Body of pancreas (tissue), 4 donors: ENCODE measurements around the gene PLCG2. TPM values are rescaled to one million over a fixed set of nuclear protein-coding genes. Genes with fewer than 3 reads are reported as not detected.

ENCODE experiments used
- ATAC-seq: fragments of 150-250 bp; one replicate; pipeline ENCODE4 v1.9.1; 2016
- DNase-seq, 4 donors: peaks; one replicate each; pipeline ENCODE4 v3.0.0-alpha.2; 2019
- H3K27ac ChIP-seq, 4 donors: fragments of 200-600 bp; sonication (generic); 1 replicate in 3 of 4; 2 replicates in 1 of 4; pipeline versions ENCODE4 v1.5.1 to v1.6.1; 2016 to 2019; ENCODE audit warnings: mild to moderate bottlenecking in 1 of 4, mixed read lengths in 1 of 4, moderate library complexity in 1 of 4
- H3K27me3 ChIP-seq, 2 donors: fragments of 200-600 bp; sonication (generic); one replicate each; pipeline ENCODE4 v1.6.0; 2016; ENCODE audit warnings: mild to moderate bottlenecking in 1 of 2
- H3K36me3 ChIP-seq, 2 donors: fragments of 200-600 bp; sonication (generic); replicated peaks in 1 of 2; 2 replicates each; pipeline ENCODE4 v1.5.1; 2016; ENCODE audit warnings: low read depth in 2 of 2; ENCODE audit not compliant: insufficient read depth in 1 of 2
- H3K4me1 ChIP-seq: fragments of 200-600 bp; sonication (generic); one replicate; pipeline ENCODE4 v1.6.0; 2016
- H3K4me3 ChIP-seq, 2 donors: fragments of 200-600 bp; sonication (generic); 1 replicate in 1 of 2; 2 replicates in 1 of 2; pipeline ENCODE4 v1.5.1; 2016 to 2019
- H3K9me3 ChIP-seq, 3 donors: fragments of 200-600 bp; sonication (generic); 1 replicate in 2 of 3; 2 replicates in 1 of 3; pipeline ENCODE4 v1.5.1; 2016
- POLR2A ChIP-seq, 3 donors: fragments of 450-650 bp; IDR thresholded peaks; one replicate each; pipeline ENCODE4 v1.6.1; 2016; ENCODE audit warnings: antibody characterized with exemption in 3 of 3, mild to moderate bottlenecking in 2 of 3
- WGBS, 2 donors: methylation state at CpG; one replicate each; pipeline ENCODE4 v1.1.5; 2017; 5-methylcytosine and 5-hydroxymethylcytosine counted together
- intact Hi-C: fragments of 100-400 bp; cut with DNase I; formaldehyde crosslinking; loops from one replicate; pipeline ENCODE4 v1.15.1; 2023
- total RNA-seq, 2 donors: library from RNA; depleted of rRNA; stranded (reverse); fragments of >200 nt; gene quantifications; one replicate each; pipeline ENCODE4 v1.1.0, GENCODE V29; 2016
- TF ChIP-seq, protein P1 (sequence below), 7 experiments: fragments of 450-650 bp in 4 of 7; fragments of 200-600 bp in 3 of 7; sonication (generic) in 3 of 7; IDR thresholded peaks; one replicate each; pipeline ENCODE4 v1.5.1; 2016 to 2019; ENCODE audit warnings: antibody characterized with exemption in 7 of 7

PLCG2 gene
- total RNA-seq, 2 donors from 2014 or later: 6.7 to 9.6 TPM

GRCh38 chr16:82011199-82011641, 232.1 kb downstream of the PLCG2 start, which contains the start of gene SDR42E1:
SDR42E1 (minus strand) TSS chr16:82011470; CDS start chr16:82000858, 10,612 bp downstream.
- TF ChIP-seq, protein P1, sequence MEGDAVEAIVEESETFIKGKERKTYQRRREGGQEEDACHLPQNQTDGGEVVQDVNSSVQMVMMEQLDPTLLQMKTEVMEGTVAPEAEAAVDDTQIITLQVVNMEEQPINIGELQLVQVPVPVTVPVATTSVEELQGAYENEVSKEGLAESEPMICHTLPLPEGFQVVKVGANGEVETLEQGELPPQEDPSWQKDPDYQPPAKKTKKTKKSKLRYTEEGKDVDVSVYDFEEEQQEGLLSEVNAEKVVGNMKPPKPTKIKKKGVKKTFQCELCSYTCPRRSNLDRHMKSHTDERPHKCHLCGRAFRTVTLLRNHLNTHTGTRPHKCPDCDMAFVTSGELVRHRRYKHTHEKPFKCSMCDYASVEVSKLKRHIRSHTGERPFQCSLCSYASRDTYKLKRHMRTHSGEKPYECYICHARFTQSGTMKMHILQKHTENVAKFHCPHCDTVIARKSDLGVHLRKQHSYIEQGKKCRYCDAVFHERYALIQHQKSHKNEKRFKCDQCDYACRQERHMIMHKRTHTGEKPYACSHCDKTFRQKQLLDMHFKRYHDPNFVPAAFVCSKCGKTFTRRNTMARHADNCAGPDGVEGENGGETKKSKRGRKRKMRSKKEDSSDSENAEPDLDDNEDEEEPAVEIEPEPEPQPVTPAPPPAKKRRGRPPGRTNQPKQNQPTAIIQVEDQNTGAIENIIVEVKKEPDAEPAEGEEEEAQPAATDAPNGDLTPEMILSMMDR (IDR thresholded peaks at IDR 0.05): no peak
- peak; percentile 27 to 71 (median 65) for TF ChIP-seq POLR2A (IDR thresholded peaks at IDR 0.05)
- intact Hi-C loops: no loop called here
- H3K27ac ChIP-seq: peak within 1 kb of the TSS; percentile 22 to 77 (median 56)
- H3K4me3 ChIP-seq: peak within 1 kb of the TSS; percentile 79
- no peaks in the 10 kb centered on the region for H3K36me3 ChIP-seq
- H3K27me3 ChIP-seq: no peaks in the 10 kb centered on the region
- 0 to 2% methylated on average over 15 to 32 of the region's 32 CpGs for WGBS, 2 donors
- ATAC-seq: peak; percentile 95
- H3K9me3 ChIP-seq: no peaks in the 10 kb centered on the region
- peak; percentile 80 to 85 (median 84) for DNase-seq
- peaks cover 25% of the 10 kb centered on the region for H3K4me1 ChIP-seq

Other genes starting within 250 kb of the PLCG2 start
- gene SDR42E1, start 232.2 kb downstream of the PLCG2 start, total RNA-seq: 1 to 10 TPM; 2.6 to 3.4 TPM